Measurements from ENCODE around the gene ASB10. TPM values are rescaled to one million over a fixed set of nuclear protein-coding genes. Genes with fewer than 3 reads are reported as not detected.

Gene ASB10
- total RNA-seq, 3 donors from 2014 or later (not counting 1 experiment from before 2014, with no cell fraction given): not detected

- ATAC-seq (no peak), DNase-seq (no peak)
- no peak overlapping the region for H3K27ac ChIP-seq (ENCODE audit: low read length)
- no peak for TF ChIP-seq CTCF (IDR thresholded peaks at IDR 0.05)
- H3K4me3 Mint-ChIP-seq: peak overlapping the region; percentile 83
- H3K9me3 ChIP-seq (ENCODE audit: control insufficient read depth, insufficient read depth, low read length): no peaks in the 10 kb centered on the region
- H3K36me3 ChIP-seq (ENCODE audit: control insufficient read depth, insufficient read depth, low read length): no peaks in the 10 kb centered on the region
- H3K4me1 Mint-ChIP-seq: peaks cover 10 to 20% of the 10 kb centered on the region in 2 donors
- no peaks in the 10 kb centered on the region for H3K36me3 Mint-ChIP-seq
- H3K27me3 Mint-ChIP-seq (ENCODE audit: low read depth in 2 of 2): peaks cover 42 to 47% of the 10 kb centered on the region in 2 donors
- peak overlapping the region in 1 of 2 donors; percentile 14 for H3K27ac Mint-ChIP-seq
- intact Hi-C loops (cut with micrococcal nuclease): no loop called here
- no peaks in the 10 kb centered on the region for H3K9me3 Mint-ChIP-seq
- 42% methylated on average over 10 of the region's 10 CpGs for WGBS (ENCODE audit: insufficient coverage)
- peaks cover 19% of the 10 kb centered on the region for H3K4me1 ChIP-seq (ENCODE audit: control insufficient read depth, insufficient read depth, low read length)
- H3K27me3 ChIP-seq (ENCODE audit: control insufficient read depth, insufficient read depth, low read length): peaks cover 34% of the 10 kb centered on the region
- no peak overlapping the region for H3K4me3 ChIP-seq (ENCODE audit: low read length)
These were observed 18.3 kb downstream of the ASB10 start for GRCh38 chr7:151168787-151169162.

GRCh38 chr7:151168003-151168786 lies 18.9 kb downstream of the ASB10 start:
- Mint-ChIP-seq H3K27me3 (ENCODE audit: low read depth in 2 of 2) (peaks cover 38 to 47% of the 10 kb centered on the region in 2 donors), H3K36me3 (no peaks in the 10 kb centered on the region), H3K9me3 (no peaks in the 10 kb centered on the region), H3K4me3 (peak overlapping the region; percentile 83), H3K27ac (peak overlapping the region in 1 of 2 donors; percentile 14), H3K4me1 (peaks cover 10 to 18% of the 10 kb centered on the region in 2 donors)
- Histone ChIP-seq H3K36me3 (ENCODE audit: control insufficient read depth, insufficient read depth, low read length) (no peaks in the 10 kb centered on the region), H3K4me3 (ENCODE audit: low read length) (no peak overlapping the region), H3K9me3 (ENCODE audit: control insufficient read depth, insufficient read depth, low read length) (no peaks in the 10 kb centered on the region), H3K27ac (ENCODE audit: low read length) (no peak overlapping the region), H3K4me1 (ENCODE audit: control insufficient read depth, insufficient read depth, low read length) (peaks cover 19% of the 10 kb centered on the region), H3K27me3 (ENCODE audit: control insufficient read depth, insufficient read depth, low read length) (peaks cover 37% of the 10 kb centered on the region)
- ATAC-seq (peak; percentile 69 to 78 (median 73)), DNase-seq (peak; percentile 55 to 78)
- peak; percentile 69 for TF ChIP-seq CTCF (IDR thresholded peaks at IDR 0.05)
- 2% methylated on average over 52 of the region's 52 CpGs for WGBS (ENCODE audit: insufficient coverage)
- intact Hi-C loops (cut with micrococcal nuclease): no loop called here

GRCh38 chr7:151167197-151167961 lies 19.7 kb downstream of the ASB10 start, which contains the start of gene GBX1:
TSS of gene GBX1 (minus strand) at chr7:151167694. CDS start at chr7:151167548, 146 bp downstream.
- H3K9me3 Mint-ChIP-seq: no peaks in the 10 kb centered on the region
- peaks cover 31 to 41% of the 10 kb centered on the region in 2 donors for H3K27me3 Mint-ChIP-seq (ENCODE audit: low read depth in 2 of 2)
- peaks cover 40% of the 10 kb centered on the region for H3K27me3 ChIP-seq (ENCODE audit: control insufficient read depth, insufficient read depth, low read length)
- intact Hi-C loops (cut with micrococcal nuclease): loop anchor here (2.0 kb wide), 1 partner anchor 77 kb away; no protein-coding TSS in a partner anchor
- H3K27ac Mint-ChIP-seq: peak within 1 kb of the TSS in 1 of 2 donors; percentile 14
- H3K36me3 ChIP-seq (ENCODE audit: control insufficient read depth, insufficient read depth, low read length): no peaks in the 10 kb centered on the region
- H3K4me3 Mint-ChIP-seq: peak within 1 kb of the TSS; percentile 83
- 2% methylated on average over 100 of the region's 101 CpGs for WGBS (ENCODE audit: insufficient coverage)
- H3K4me3 ChIP-seq (ENCODE audit: low read length): no peak within 1 kb of the TSS
- DNase-seq (peak in 1 of 2 donors; percentile 53), ATAC-seq (peak in 2 of 3 donors; percentile 49 to 62)
- peaks cover 3 to 11% of the 10 kb centered on the region in 2 donors for H3K4me1 Mint-ChIP-seq
- H3K4me1 ChIP-seq (ENCODE audit: control insufficient read depth, insufficient read depth, low read length): peaks cover 13% of the 10 kb centered on the region
- TF ChIP-seq CTCF (IDR thresholded peaks at IDR 0.05): no peak
- H3K27ac ChIP-seq (ENCODE audit: low read length): no peak within 1 kb of the TSS
- H3K9me3 ChIP-seq (ENCODE audit: control insufficient read depth, insufficient read depth, low read length): no peaks in the 10 kb centered on the region
- no peaks in the 10 kb centered on the region for H3K36me3 Mint-ChIP-seq

Data from natural killer cell (primary cell).